HepG2 (cell line): ENCODE measurements around the gene SUSD6. TPM values are rescaled to one million over a fixed set of nuclear protein-coding genes. Genes with fewer than 3 reads are reported as not detected.

Source experiments
- ATAC-seq: fragments of 200-7000 bp; cut with Tn5 transposase; 3 replicates; pipeline ENCODE4 v1.9.1; 2020; ENCODE audit warnings: mild to moderate bottlenecking, moderate library complexity
- BruUV-seq: library from RNA; stranded (reverse); fragments of 400-500 nt; replicated peaks from 2 replicates; lab custom pipeline; 2021; lab: Mats Ljungman, UMichigan
- CTCF ChIA-PET: fragments of 300-600 bp; formaldehyde crosslinking; extraction: SDS; loops from one replicate; lab custom pipeline; 2021; ENCODE audit warnings: low total read pairs, inconsistent platforms, low intra/inter-chr PET ratio; lab: Yijun Ruan, JAX
- POLR2A ChIA-PET: fragments of 350-600 bp; sonication (Branson Sonifier 250); formaldehyde crosslinking; loops from one replicate; lab custom pipeline; 2020; ENCODE audit warnings: antibody characterized with exemption, inconsistent platforms; lab: Yijun Ruan, JAX
- DNase-seq: peaks from one replicate; pipeline ENCODE4 v3.0.0-alpha.2; 2015; ENCODE audit warnings: low spot score
- FAIRE-seq: peaks from 3 replicates; lab custom pipeline; 2011; peaks lifted over from hg19 to GRCh38; lab: Jason Lieb, UNC
- H2AFZ ChIP-seq: one replicate; pipeline ENCODE4 v1.6.1; 2011; ENCODE audit warnings: low read length, inconsistent platforms
- H3K27ac ChIP-seq: fragments of 300-600 bp; 3 replicates; pipeline ENCODE4 v1.8.0; 2011; ENCODE audit warnings: mixed run types, mild to moderate bottlenecking, mixed read lengths, low read length, inconsistent platforms; ENCODE audit not compliant: insufficient read depth; ENCODE audit errors: extremely low read length
- H3K27me3 ChIP-seq, 2 experiments: fragments of 200-600 bp in 1 of 2; 2 replicates in 1 of 2; 3 replicates in 1 of 2; pipeline versions ENCODE4 v1.6.0 to v1.8.0; 2011; ENCODE audit warnings: low read length in 2 of 2, mild to moderate bottlenecking in 2 of 2, moderate library complexity in 2 of 2, inconsistent platforms in 1 of 2; ENCODE audit not compliant: insufficient read depth in 2 of 2, control insufficient read depth in 1 of 2
- H3K36me3 ChIP-seq, 2 experiments: fragments of 200-600 bp in 1 of 2; replicated peaks in 1 of 2; 2 replicates in 1 of 2; 3 replicates in 1 of 2; pipeline versions ENCODE4 v1.5.1 to v1.8.0; 2011; ENCODE audit warnings: low read length in 2 of 2, inconsistent platforms in 1 of 2; ENCODE audit not compliant: insufficient read depth in 2 of 2, control insufficient read depth in 1 of 2
- H3K4me1 ChIP-seq: 2 replicates; pipeline ENCODE4 v1.5.1; 2012; ENCODE audit warnings: low read length, inconsistent platforms; ENCODE audit not compliant: insufficient read depth
- H3K4me2 ChIP-seq: 2 replicates; pipeline ENCODE4 v1.6.0; 2011; ENCODE audit warnings: low read depth, low read length, inconsistent platforms
- H3K4me3 ChIP-seq, 3 experiments: fragments of 200-600 bp in 1 of 3; sonication (generic), shearing (Covaris generic) in 1 of 3; replicated peaks in 1 of 3; 2 replicates each; pipeline ENCODE4 v1.5.1; 2011 to 2016; ENCODE audit warnings: low read length in 3 of 3, inconsistent platforms in 2 of 3, low read depth in 2 of 3, mild to moderate bottlenecking in 2 of 3, control low read depth in 1 of 3, mixed read lengths in 1 of 3; ENCODE audit not compliant: insufficient read depth in 1 of 3
- H3K79me2 ChIP-seq: one replicate; pipeline ENCODE4 v1.6.1; 2011; ENCODE audit warnings: low read length, inconsistent platforms; ENCODE audit not compliant: insufficient read depth
- H3K9ac ChIP-seq: 2 replicates; pipeline ENCODE4 v1.6.0; 2011; ENCODE audit warnings: mild to moderate bottlenecking, low read depth, low read length, inconsistent platforms; ENCODE audit not compliant: insufficient read depth
- H3K9me3 ChIP-seq: 2 replicates; pipeline ENCODE4 v1.5.1; 2012; ENCODE audit warnings: mild to moderate bottlenecking, low read length
- H4K20me1 ChIP-seq: 2 replicates; pipeline ENCODE4 v1.6.0; 2011; ENCODE audit warnings: inconsistent platforms, mild to moderate bottlenecking, low read length, moderate library complexity; ENCODE audit not compliant: insufficient read depth
- MAF1 ChIP-seq: sonication (generic); formaldehyde crosslinking; IDR thresholded peaks from 2 replicates; pipeline ENCODE4 v1.5.0; 2020; ENCODE audit warnings: missing genetic modification reagents, borderline replicate concordance
- SAP130 ChIP-seq: IDR thresholded peaks from 2 replicates; pipeline ENCODE4 v1.6.1; 2016; ENCODE audit warnings: low read depth
- TBX3 ChIP-seq: fragments of 450-650 bp; IDR thresholded peaks from 2 replicates; pipeline ENCODE4 v1.6.1; 2017; ENCODE audit warnings: antibody characterized with exemption, mild to moderate bottlenecking, inconsistent platforms, borderline replicate concordance
- TEAD3 ChIP-seq: optimal IDR thresholded peaks from 2 replicates; pipeline ENCODE3; 2016; ENCODE audit warnings: borderline replicate concordance
- ZNF281 ChIP-seq: sonication (generic); formaldehyde crosslinking; IDR thresholded peaks from 2 replicates; pipeline ENCODE4 v1.4.0; 2020; ENCODE audit warnings: missing genetic modification reagents, borderline replicate concordance
- ZNF350 ChIP-seq: sonication (generic); formaldehyde crosslinking; IDR thresholded peaks from 2 replicates; pipeline ENCODE4 v1.4.0; 2020; ENCODE audit warnings: mild to moderate bottlenecking, low read depth, missing genetic modification reagents, borderline replicate concordance
- ZNF546 ChIP-seq: sonication (generic); formaldehyde crosslinking; conservative IDR thresholded peaks from 2 replicates; pipeline ENCODE4 v1.8.1; 2023; ENCODE audit warnings: mild to moderate bottlenecking, missing genetic modification reagents
- WGBS: methylation state at CpG from one replicate; pipeline ENCODE4 v1.1.6; 2017; ENCODE audit warnings: low lambda C conversion rate; 5-methylcytosine and 5-hydroxymethylcytosine counted together
- in situ Hi-C: cut with HindIII; loops from 2 replicates; pipeline ENCODE4 v1.10.0; 2017; ENCODE audit warnings: low pct_unique_long_range_greater_than_20kb; ENCODE audit not compliant: extremely low pct_ligation_motif_present
- intact Hi-C: fragments of 100-400 bp; cut with micrococcal nuclease; formaldehyde crosslinking; loops from one replicate; pipeline ENCODE4 v1.10.0; 2022; ENCODE audit not compliant: unreplicated experiment
- polyA plus RNA-seq, 8 experiments: library from polyadenylated mRNA; depleted of rRNA in 3 of 8; stranded (reverse) in 7 of 8; unstranded in 1 of 8; fragments of >200 nt; fragmentation: Illumina TruSeq in 4 of 8; extraction: Trizol in 4 of 8; gene quantifications; 2 replicates each; pipeline versions ENCODE4 v1.2.1 to v1.2.3, GENCODE V29; 2011 to 2016; ENCODE audit warnings: low read depth in 4 of 8, missing spikeins in 1 of 8, mixed read lengths in 1 of 8; ENCODE audit not compliant: insufficient read depth in 1 of 8
- total RNA-seq, 5 experiments: library from RNA; depleted of rRNA; stranded (reverse); fragments of >200 nt; fragmentation: Illumina TruSeq; extraction: Trizol; gene quantifications; 2 replicates each; pipeline ENCODE4 v1.2.3, GENCODE V29; 2016; ENCODE audit warnings: low read depth in 1 of 5

SUSD6 gene
- total and polyA plus RNA-seq, 2 of the 13 experiments (the other 11 are each of a cell fraction or from before 2014, with no cell fraction given), result 7.2 to 7.4 TPM

- ChIA-PET CTCF (no interaction called here), POLR2A (interaction anchor here (0.8 to 1.7 kb wide), 4 partner anchors 18 to 84 kb away, joined by 3 to 7 read pairs (median 4); partner anchors contain the start of gene SUSD6)
- ATAC-seq (peak; percentile 14; the same call in 2 of the 3 replicates), DNase-seq (no peak), FAIRE-seq (no peak)
- no TSS peak for BruUV-seq
- peaks cover 2% of the 10 kb centered on the region for H3K79me2 ChIP-seq
- peak overlapping the region; percentile 57 for H3K9ac ChIP-seq
- intact Hi-C loops (no loop called here), in situ Hi-C loops (no loop called here)
- H3K36me3 ChIP-seq, result no peaks in the 10 kb centered on the region
- no peak overlapping the region for H3K4me2 ChIP-seq
- H3K27me3 ChIP-seq, result no peaks in the 10 kb centered on the region
- H2AFZ ChIP-seq, result no peak overlapping the region
- H3K4me1 ChIP-seq, result peaks cover 88% of the 10 kb centered on the region
- peak overlapping the region; percentile 86 for H3K27ac ChIP-seq
- H3K9me3 ChIP-seq, result no peaks in the 10 kb centered on the region
- WGBS, result 84% methylated on average over 5 of the region's 6 CpGs
- no peak overlapping the region for H3K4me3 ChIP-seq
- H4K20me1 ChIP-seq, result no peaks in the 10 kb centered on the region
- no peak for TF ChIP-seq TBX3
- peak; percentile 6 for TF ChIP-seq TEAD3
- TF ChIP-seq ZNF281, result peak; percentile 51; the same call in 1 of the 2 replicates
- no peak for TF ChIP-seq ZNF546 (CRISPR knock-in tag)
- TF ChIP-seq ZNF350, result no peak
- no peak for TF ChIP-seq MAF1
- no peak for TF ChIP-seq SAP130 (CRISPR knock-in tag)
Measured at GRCh38 chr14:69695322-69696203, 84.2 kb downstream of the SUSD6 start.
